Glutamatergic neuron (in vitro differentiated cells): ENCODE data around the gene GSTA2. TPM values are rescaled to one million over a fixed set of nuclear protein-coding genes. Genes with fewer than 3 reads are reported as not detected.
"Not testable (repeated sequence)": the region's sequence is repeated elsewhere in the genome, so short reads cannot be mapped to it uniquely, and the experiment has no call there.

ENCODE experiments used
- DNase-seq: peaks from one replicate; pipeline ENCODE4 v3.0.0; 2022
- H3K27ac Mint-ChIP-seq: one replicate; pipeline ENCODE4 v1.8.0; 2020; ENCODE audit warnings: mild to moderate bottlenecking, mixed read lengths, inconsistent platforms; ENCODE audit not compliant: unreplicated experiment
- H3K27me3 Mint-ChIP-seq: one replicate; pipeline ENCODE4 v1.8.0; 2020; ENCODE audit warnings: mild to moderate bottlenecking, moderate library complexity, mixed read lengths, inconsistent platforms; ENCODE audit not compliant: unreplicated experiment
- H3K36me3 Mint-ChIP-seq: one replicate; pipeline ENCODE4 v1.8.0; 2020; ENCODE audit warnings: mild to moderate bottlenecking, mixed read lengths, inconsistent platforms; ENCODE audit not compliant: unreplicated experiment
- H3K4me1 Mint-ChIP-seq: one replicate; pipeline ENCODE4 v1.8.0; 2020; ENCODE audit warnings: mild to moderate bottlenecking, low read depth, mixed read lengths, inconsistent platforms; ENCODE audit not compliant: unreplicated experiment
- H3K4me3 Mint-ChIP-seq: one replicate; pipeline ENCODE4 v1.8.0; 2020; ENCODE audit warnings: mild to moderate bottlenecking, mixed read lengths, inconsistent platforms; ENCODE audit not compliant: unreplicated experiment
- H3K9me3 Mint-ChIP-seq: one replicate; pipeline ENCODE4 v1.8.0; 2020; ENCODE audit warnings: mild to moderate bottlenecking, moderate library complexity, mixed read lengths, inconsistent platforms; ENCODE audit not compliant: unreplicated experiment
- CTCF ChIP-seq: fragments of 200-600 bp; sonication (generic); IDR thresholded peaks from one replicate; pipeline ENCODE4 v1.5.0; 2021; ENCODE audit not compliant: partially characterized antibody, unreplicated experiment
- long read RNA-seq: library from polyadenylated mRNA; unstranded; transcript quantifications from one replicate; pipeline ENCODE4 v2.0.0, GENCODE V29; 2020; ENCODE audit not compliant: unreplicated experiment
- total RNA-seq: library from RNA; stranded (reverse); fragmentation: NEBNext Ultra II Directional; extraction: Animal tissue kit (Norgen Biotek cat#: 25700); gene quantifications from one replicate; pipeline ENCODE4 v1.2.1, GENCODE V29; 2021; ENCODE audit not compliant: unreplicated experiment

Gene GSTA2
- not detected for total RNA-seq
- long read RNA-seq, result 0 reads

- not testable (repeated sequence) for H3K4me1 Mint-ChIP-seq, H3K27ac Mint-ChIP-seq, H3K4me3 Mint-ChIP-seq, DNase-seq, H3K27me3 Mint-ChIP-seq, H3K36me3 Mint-ChIP-seq, H3K9me3 Mint-ChIP-seq
Observed at GRCh38 chr6:52763322-52763916, at the start of gene GSTA2. GSTA2 (minus strand) TSS chr6:52763475; CDS start chr6:52757947, 5,528 bp downstream.

- not testable (repeated sequence) for H3K27ac Mint-ChIP-seq, H3K9me3 Mint-ChIP-seq, H3K36me3 Mint-ChIP-seq, H3K4me1 Mint-ChIP-seq, H3K4me3 Mint-ChIP-seq, H3K27me3 Mint-ChIP-seq, DNase-seq
Observed at GRCh38 chr6:52809777-52810176, 46.5 kb upstream of the GSTA2 start.

- DNase-seq, result no peak
- H3K4me3 Mint-ChIP-seq, result no peak overlapping the region
- no peaks in the 10 kb centered on the region for H3K4me1 Mint-ChIP-seq
- TF ChIP-seq CTCF, result no peak
- H3K9me3 Mint-ChIP-seq, result no peaks in the 10 kb centered on the region
- H3K27me3 Mint-ChIP-seq, result peaks cover 1% of the 10 kb centered on the region
- no peaks in the 10 kb centered on the region for H3K36me3 Mint-ChIP-seq
- H3K27ac Mint-ChIP-seq, result no peak overlapping the region
Observed at GRCh38 chr6:52808660-52809059, 45.4 kb upstream of the GSTA2 start.

- DNase-seq, H3K4me3 Mint-ChIP-seq, H3K27ac Mint-ChIP-seq, H3K27me3 Mint-ChIP-seq, H3K36me3 Mint-ChIP-seq, H3K9me3 Mint-ChIP-seq, H3K4me1 Mint-ChIP-seq: not testable (repeated sequence)
Observed at GRCh38 chr6:52803668-52804255, 40.5 kb upstream of the GSTA2 start, which contains the start of gene GSTA1. GSTA1 (minus strand) TSS chr6:52803816; CDS start chr6:52799267, 4,549 bp downstream.

GRCh38 chr6:52802806-52803205, 39.5 kb upstream of the GSTA2 start:
- Mint-ChIP-seq H3K9me3 (no peaks in the 10 kb centered on the region), H3K27me3 (peaks cover 1% of the 10 kb centered on the region), H3K27ac (no peak overlapping the region), H3K4me3 (no peak overlapping the region), H3K4me1 (no peaks in the 10 kb centered on the region), H3K36me3 (no peaks in the 10 kb centered on the region)
- TF ChIP-seq CTCF, result no peak
- DNase-seq, result no peak

GRCh38 chr6:52801188-52801841, 38.0 kb upstream of the GSTA2 start:
- H3K27ac Mint-ChIP-seq, result no peak overlapping the region
- no peak overlapping the region for H3K4me3 Mint-ChIP-seq

GRCh38 chr6:52799272-52799671, 36.0 kb upstream of the GSTA2 start:
- H3K36me3 Mint-ChIP-seq, H3K9me3 Mint-ChIP-seq: not testable (repeated sequence)

More at GRCh38 chr6:52801188-52801841, 38.0 kb upstream of the GSTA2 start:
- no peaks in the 10 kb centered on the region for H3K36me3 Mint-ChIP-seq
- H3K4me1 Mint-ChIP-seq, result no peaks in the 10 kb centered on the region
- TF ChIP-seq CTCF, result no peak
- DNase-seq, result no peak
- no peaks in the 10 kb centered on the region for H3K9me3 Mint-ChIP-seq
- peaks cover 1% of the 10 kb centered on the region for H3K27me3 Mint-ChIP-seq

GRCh38 chr6:52794366-52794765, 31.1 kb upstream of the GSTA2 start:
- H3K27ac Mint-ChIP-seq, H3K4me1 Mint-ChIP-seq, H3K36me3 Mint-ChIP-seq, H3K4me3 Mint-ChIP-seq, DNase-seq, H3K9me3 Mint-ChIP-seq, H3K27me3 Mint-ChIP-seq: not testable (repeated sequence)

More at GRCh38 chr6:52799272-52799671, 36.0 kb upstream of the GSTA2 start:
- H3K4me3 Mint-ChIP-seq, H3K4me1 Mint-ChIP-seq, H3K27me3 Mint-ChIP-seq, DNase-seq, H3K27ac Mint-ChIP-seq: not testable (repeated sequence)
